ENCODE measurements around the gene PNPO.
"Not testable (repeated sequence)": the region's sequence is repeated elsewhere in the genome, so short reads cannot be mapped to it uniquely, and the experiment has no call there.

Gene PNPO

GRCh38 chr17:47980541-47980940 is 39.2 kb downstream of the PNPO start:
- no peak for DNase-seq

GRCh38 chr17:47981462-47981861 is 40.1 kb downstream of the PNPO start:
- no peak for DNase-seq

GRCh38 chr17:47982091-47982617 is 40.8 kb downstream of the PNPO start:
- no peak for DNase-seq

GRCh38 chr17:47982645-47983390 is 41.4 kb downstream of the PNPO start:
- no peak for DNase-seq

DNA sequence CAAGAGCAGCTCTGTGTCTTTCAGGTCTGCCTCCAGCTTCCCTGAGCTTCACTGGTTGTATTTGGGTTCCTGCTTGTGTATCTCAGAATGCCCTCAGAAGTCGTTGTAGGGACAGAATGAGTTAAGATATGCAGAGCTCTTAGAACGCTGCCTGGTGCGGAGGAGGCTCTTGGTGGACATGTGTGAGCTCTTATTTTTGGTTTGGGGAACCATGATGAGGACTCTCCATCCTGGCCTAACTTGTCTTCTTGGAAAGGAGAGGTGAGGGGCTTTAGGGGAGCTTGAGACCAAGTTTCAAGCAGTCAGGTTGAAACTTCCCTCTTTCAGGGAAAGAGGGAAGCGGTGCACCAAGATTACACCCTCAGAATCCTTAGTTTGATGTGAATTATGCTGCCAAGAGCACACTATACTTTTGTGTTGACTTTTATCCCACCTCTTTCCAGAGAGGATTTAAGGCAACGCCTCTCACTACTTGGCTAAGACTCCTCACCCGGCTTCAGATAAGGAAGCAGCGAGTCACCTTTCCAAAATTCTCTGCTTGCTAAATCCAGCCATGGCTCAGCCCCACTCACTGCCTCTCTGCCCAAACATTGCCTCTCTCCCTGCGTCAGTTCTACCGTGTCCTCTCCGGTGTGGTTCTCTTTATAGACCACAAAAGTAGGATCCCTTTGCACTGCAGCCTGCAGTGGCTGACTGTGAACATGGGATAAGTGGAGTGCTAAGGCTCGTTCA is 42.3 kb downstream of the PNPO start:
- DNase-seq = no peak

- no peak for DNase-seq
These were observed 45.1 kb downstream of the PNPO start for GRCh38 chr17:47986520-47986919.

DNA sequence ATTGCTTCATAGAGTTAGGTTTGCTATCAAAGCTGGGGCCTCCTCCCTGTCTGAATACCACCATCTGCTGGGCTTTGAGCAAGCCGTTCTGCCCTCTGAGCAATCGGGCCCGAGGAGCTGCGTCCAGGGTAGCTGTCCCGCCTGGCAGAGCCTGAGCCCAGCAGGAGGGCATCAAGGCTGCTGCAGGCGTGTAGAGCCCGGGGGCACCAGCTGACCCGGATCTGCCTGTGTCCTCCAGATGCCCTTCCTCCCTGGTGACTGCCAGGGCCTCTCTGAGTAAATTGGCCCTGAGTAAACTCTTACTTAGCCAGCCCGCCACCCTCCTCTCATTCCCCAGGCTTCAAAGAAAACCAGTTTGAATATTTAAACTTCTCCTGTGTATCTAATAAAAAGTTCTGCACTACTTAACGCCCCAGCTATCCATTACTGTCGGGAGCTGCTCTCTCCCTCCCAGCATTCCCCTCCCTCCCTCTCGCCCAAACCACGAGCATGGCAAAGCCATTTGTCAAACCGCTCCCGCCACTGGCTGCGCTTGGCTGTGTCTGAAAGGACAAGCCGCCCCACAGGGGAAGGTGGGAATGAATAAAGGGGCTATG is 46.0 kb downstream of the PNPO start:
- DNase-seq = no peak

DNA sequence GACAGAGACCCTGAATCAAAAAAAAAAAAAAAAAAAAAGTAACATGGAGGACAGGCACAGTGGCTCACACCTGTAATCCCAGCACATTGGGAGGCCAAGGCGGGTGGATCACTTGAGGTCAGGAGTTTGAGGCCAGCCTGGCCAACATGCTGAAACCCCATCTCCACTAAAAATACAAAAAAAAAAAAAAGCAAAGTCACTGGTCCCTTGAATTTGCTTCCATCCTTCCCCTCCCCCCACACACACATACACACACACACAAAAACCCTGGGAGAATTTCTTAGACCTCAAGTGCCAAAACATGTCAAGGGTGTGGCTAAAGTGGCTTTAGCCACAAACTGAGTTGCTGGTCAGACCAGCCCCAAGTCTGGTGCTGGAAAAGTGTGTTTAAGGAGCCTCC is 47.1 kb downstream of the PNPO start:
- DNase-seq = not testable (repeated sequence)

DNA sequence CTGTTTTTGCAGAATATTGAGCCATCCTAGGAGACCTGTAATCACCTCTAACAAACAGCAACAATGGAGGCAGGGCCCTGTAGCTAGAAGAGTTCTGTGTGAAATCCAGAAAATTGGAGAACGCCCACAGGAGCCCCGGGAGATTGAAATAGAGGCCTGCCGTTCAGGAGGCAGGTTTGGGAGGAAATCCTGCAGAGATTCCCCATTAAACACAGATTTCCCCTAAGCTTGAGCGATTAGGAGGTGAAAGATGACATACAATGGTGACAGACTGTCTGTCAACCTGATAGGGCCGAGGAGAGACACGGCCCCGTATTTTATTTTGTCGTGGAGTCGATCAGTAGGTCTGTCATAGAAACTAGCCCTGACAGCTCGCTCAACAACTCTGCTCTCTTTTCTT is 47.8 kb downstream of the PNPO start:
- no peak for DNase-seq

DNA sequence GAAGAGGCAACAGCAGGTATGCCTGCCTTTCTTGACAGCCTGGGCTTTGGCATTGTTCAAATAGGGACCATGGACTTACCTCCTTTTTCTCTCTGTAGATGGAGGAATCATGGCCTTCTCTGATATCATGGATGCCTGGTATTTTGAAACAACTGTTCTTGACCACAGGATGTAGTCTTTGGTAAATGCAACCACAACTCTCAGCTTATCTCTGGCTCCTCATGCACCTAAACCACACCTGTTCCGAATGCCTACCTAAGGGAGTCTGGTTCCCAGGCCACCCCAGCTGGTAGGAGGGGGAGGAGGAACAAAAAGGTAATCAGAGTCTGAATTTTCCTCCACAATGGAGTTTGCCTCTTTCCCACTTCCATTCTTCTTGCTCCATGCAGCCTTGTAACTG is 48.3 kb downstream of the PNPO start:
- DNase-seq = no peak

GRCh38 chr17:47990962-47991731 is 49.8 kb downstream of the PNPO start:
- DNase-seq = no peak

- no peak for DNase-seq
These were observed 50.8 kb downstream of the PNPO start for GRCh38 chr17:47992216-47992615.

GRCh38 chr17:47993031-47993564 is 51.7 kb downstream of the PNPO start:
- DNase-seq = no peak

DNA sequence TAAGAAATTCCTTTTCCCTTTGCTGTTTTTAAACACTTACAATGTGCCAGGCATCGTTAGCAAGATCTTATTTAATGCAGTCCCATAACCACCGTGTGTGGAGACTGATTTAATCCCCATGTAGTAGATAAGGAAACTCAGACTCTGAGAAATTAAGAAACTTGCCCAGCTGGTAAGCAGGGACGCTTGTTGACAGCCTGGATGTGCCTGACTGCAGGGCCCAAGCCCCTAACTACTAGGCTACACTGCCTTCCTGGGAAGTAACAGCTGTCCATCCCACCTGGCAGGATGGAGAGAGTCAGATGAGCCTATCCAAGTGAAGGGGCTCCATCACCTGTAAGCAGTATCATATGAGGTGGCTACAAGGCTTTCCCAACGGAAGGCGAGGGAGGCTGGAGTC is 52.6 kb downstream of the PNPO start:
- no peak for DNase-seq

DNA sequence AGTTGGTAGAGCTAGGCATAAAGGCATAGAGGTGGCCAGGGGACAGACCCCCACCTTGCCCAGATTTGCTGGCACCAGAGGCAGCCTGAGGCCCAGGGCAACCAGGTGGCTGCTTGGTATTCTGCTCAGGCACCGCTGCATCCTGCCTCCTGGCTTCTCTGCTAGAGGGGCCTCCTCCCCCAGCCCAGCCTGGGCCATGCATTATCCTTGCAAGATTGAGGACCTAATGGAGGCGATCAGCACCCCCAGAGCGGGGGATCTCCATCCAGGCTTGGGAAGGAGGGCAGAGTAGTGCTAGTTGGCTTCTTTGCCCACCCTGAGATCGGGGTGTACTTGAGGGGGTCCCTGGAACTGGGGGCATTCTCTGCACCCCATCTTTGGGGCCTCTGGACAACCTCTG is 53.4 kb downstream of the PNPO start:
- DNase-seq = no peak

DNA sequence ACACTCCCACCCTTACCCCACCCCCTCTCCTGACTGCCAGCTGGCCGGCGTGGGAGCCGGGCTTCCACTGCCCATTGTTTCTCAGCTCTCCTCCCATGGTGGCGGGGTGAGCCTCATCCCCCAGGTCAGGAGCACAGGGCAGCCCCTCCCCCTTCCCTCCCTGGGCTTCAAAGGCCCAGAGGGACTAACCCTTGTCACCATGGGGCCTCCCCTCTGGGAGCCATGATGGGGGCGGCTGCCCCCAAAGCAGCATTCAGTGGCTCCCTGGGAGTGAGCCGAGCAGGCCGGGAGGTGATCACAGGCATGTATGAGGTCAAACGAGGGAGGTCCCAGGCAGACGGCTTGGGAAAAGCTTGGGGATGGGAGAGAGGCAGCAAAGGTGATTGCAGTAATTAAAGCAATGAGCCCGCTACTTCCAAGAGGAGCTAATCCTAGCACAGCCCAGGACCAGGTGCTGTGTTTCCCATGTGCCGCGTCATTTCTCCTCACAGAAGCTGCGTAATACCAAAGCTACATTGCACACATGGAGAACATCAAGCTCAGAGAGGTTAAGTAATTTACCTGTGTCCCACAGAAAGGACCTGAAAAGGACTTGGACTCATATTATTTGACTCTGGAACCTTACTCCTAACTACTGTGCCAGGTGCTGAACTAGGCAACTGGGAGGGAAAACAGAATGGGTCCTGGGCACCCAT is 54.0 kb downstream of the PNPO start:
- DNase-seq = no peak

- DNase-seq = no peak
These were observed 54.8 kb downstream of the PNPO start for GRCh38 chr17:47996201-47996600.

DNA sequence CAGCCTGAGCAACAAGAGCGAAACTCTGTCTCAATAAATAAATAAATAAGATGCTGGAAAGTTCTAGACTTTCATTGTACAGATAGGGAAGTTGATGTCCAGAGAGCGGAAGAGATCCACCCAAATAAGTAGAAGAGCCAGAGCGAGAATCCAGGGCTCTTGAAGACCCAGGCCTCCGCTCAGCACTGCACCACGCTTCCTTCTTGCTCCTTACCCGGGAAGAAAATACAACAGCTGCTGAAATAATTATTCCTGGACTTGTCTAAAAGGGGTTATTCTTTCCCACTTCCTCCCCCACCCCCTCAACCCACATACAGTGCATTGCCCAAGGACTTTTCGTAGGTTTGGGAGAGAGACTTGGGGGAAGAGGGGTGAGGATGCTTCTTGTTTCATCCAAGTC is 56.2 kb downstream of the PNPO start:
- DNase-seq = no peak

DNA sequence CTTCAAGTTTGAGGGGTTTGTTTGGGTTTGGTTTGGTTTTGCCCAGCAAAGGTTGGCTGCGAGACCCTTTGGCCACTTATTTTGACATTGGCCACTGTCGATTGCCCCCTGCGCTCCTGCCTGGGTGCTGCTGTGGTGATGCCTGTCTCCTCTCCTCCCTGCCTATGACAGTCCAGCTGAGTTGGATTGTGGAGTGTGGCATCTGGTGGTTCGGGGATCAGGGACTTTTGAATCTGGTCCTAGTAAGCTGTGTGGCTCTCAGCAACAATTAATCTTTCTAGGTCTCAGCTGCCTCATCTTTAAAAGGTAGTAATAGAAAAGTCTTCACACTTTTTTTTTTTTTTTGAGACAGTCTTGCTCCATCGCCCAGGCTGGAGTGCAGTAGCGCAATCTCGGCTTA is 56.7 kb downstream of the PNPO start:
- DNase-seq = no peak

All from stimulated activated CD4-positive, alpha-beta T cell treated with anti-CD3 and anti-CD28 coated beads, Interleukin-1b, Interleukin-23, amount 100 ng/mL, for 48 hours (primary cell).